Testis (tissue), 3 donors: ENCODE measurements around the gene HSCB. TPM values are rescaled to one million over a fixed set of nuclear protein-coding genes. Genes with fewer than 3 reads are reported as not detected.

Experiments used
- DNase-seq: peaks from one replicate; pipeline ENCODE4 v3.0.0-alpha.2; 2019
- H3K27ac ChIP-seq, 2 donors: fragments of 200-600 bp; sonication (generic); one replicate each; pipeline ENCODE4 v1.5.1; 2019
- H3K27me3 ChIP-seq: fragments of 200-600 bp; sonication (generic); one replicate; pipeline ENCODE4 v1.5.1; 2019
- H3K36me3 ChIP-seq: fragments of 200-600 bp; sonication (generic); one replicate; pipeline ENCODE4 v1.5.1; 2017; ENCODE audit warnings: low read depth; ENCODE audit errors: missing control alignments
- H3K4me1 ChIP-seq: fragments of 200-600 bp; sonication (generic); one replicate; pipeline ENCODE4 v1.5.1; 2019
- H3K4me3 ChIP-seq, 2 donors: fragments of 200-600 bp; sonication (generic); one replicate each; pipeline ENCODE4 v1.5.1; 2017 to 2019
- H3K9me3 ChIP-seq: fragments of 200-600 bp; sonication (generic); one replicate; pipeline ENCODE4 v1.5.1; 2017
- POLR2A ChIP-seq: fragments of 450-650 bp; IDR thresholded peaks from one replicate; pipeline ENCODE4 v1.6.1; 2017; ENCODE audit warnings: antibody characterized with exemption, mild to moderate bottlenecking, moderate library complexity
- whole genome bisulfite sequencing, 2 donors: methylation state at CpG; one replicate each; pipeline ENCODE4 v1.1.5; 2018; 5-methylcytosine and 5-hydroxymethylcytosine counted together
- intact Hi-C: fragments of 100-400 bp; cut with DNase I; formaldehyde crosslinking; loops from one replicate; pipeline ENCODE4 v1.15.1; 2023; ENCODE audit warnings: low total_unique reads
- polyA plus RNA-seq: library from polyadenylated mRNA; stranded (reverse); fragments of 350-450 nt; fragmentation: Illumina TruSeq; extraction: RNeasy Lipid Tissue Mini Kit (QIAGEN cat#74804); gene quantifications from one replicate; pipeline ENCODE4 v1.2.3, GENCODE V29; 2014; ENCODE audit warnings: low read depth, low replicate concordance; ENCODE audit not compliant: insufficient read depth
- total RNA-seq, 2 donors: library from RNA; depleted of rRNA; stranded (reverse); fragments of >200 nt; gene quantifications; one replicate each; pipeline ENCODE4 v1.2.3, GENCODE V29; 2016
- TF ChIP-seq, protein P1 (sequence below), 3 experiments: fragments of 450-650 bp in 2 of 3; fragments of 200-600 bp in 1 of 3; sonication (generic) in 1 of 3; IDR thresholded peaks; one replicate each; pipeline ENCODE4 v1.5.1; 2016 to 2019; ENCODE audit warnings: antibody characterized with exemption in 3 of 3, mild to moderate bottlenecking in 2 of 3, moderate library complexity in 1 of 3

Gene HSCB
- total and polyA plus RNA-seq, 3 donors from 2014 or later, result 10.2 to 19.5 (median 16.4) TPM

DNA sequence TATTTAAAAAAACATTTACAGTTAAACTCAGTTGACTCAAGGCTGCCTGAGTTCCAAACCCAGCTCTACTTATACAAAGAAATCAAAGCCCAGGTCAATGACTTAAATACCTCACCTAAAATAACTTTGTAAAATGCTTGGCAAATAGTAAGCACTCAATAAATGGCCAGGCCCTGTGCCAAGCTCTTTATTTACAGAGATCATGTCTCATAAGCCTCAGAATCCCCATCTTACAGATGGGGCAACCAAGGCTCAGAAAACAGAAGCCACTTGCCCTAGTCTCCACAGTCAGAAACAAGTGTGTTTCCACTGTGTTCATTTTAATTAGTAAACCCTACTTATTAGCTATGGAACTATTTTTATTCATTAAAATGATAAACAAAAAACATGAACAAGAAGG, 31.7 kb upstream of the HSCB start:
- H3K36me3 ChIP-seq, result no peaks in the 10 kb centered on the region
- H3K27ac ChIP-seq, result peak overlapping the region in 1 of 2 donors; percentile 28
- no peaks in the 10 kb centered on the region for H3K9me3 ChIP-seq
- intact Hi-C loops, result no loop called here
- H3K4me3 ChIP-seq, result no peak overlapping the region
- no peaks in the 10 kb centered on the region for H3K4me1 ChIP-seq
- no peaks in the 10 kb centered on the region for H3K27me3 ChIP-seq
- TF ChIP-seq POLR2A, result no peak
- TF ChIP-seq, protein P1, sequence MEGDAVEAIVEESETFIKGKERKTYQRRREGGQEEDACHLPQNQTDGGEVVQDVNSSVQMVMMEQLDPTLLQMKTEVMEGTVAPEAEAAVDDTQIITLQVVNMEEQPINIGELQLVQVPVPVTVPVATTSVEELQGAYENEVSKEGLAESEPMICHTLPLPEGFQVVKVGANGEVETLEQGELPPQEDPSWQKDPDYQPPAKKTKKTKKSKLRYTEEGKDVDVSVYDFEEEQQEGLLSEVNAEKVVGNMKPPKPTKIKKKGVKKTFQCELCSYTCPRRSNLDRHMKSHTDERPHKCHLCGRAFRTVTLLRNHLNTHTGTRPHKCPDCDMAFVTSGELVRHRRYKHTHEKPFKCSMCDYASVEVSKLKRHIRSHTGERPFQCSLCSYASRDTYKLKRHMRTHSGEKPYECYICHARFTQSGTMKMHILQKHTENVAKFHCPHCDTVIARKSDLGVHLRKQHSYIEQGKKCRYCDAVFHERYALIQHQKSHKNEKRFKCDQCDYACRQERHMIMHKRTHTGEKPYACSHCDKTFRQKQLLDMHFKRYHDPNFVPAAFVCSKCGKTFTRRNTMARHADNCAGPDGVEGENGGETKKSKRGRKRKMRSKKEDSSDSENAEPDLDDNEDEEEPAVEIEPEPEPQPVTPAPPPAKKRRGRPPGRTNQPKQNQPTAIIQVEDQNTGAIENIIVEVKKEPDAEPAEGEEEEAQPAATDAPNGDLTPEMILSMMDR (IDR thresholded peaks at IDR 0.05), result no peak
- no peak for DNase-seq

DNA sequence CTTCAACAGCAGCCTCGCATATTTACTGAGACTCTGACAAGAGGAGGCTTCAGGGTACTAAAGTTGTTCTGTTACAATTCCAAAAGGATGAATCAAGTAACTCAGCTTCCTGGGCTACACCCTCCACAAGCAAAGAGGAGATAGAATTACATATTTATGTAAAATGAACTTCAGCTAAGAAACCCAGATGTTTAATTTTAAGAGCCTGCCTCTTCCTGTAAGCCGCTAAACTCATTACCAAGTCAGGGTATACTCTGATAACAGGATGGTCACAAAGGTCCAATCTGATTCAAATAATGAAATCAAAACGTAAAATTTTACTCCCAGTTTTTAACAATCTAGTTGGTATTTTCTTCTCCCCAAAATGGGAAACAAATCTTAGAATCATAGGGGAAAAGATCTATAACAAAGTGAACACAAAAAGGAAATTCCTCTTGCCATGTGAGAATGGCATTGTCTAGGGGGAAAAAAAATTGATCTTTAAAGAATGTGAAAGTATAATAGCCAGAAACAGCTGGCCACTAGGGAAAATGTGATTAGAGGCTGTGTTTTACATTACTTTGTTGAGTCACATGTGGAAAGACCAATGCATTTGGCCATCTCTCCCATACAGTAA, 31.2 kb upstream of the HSCB start:
- Histone ChIP-seq H3K9me3 (no peaks in the 10 kb centered on the region), H3K4me3 (no peak overlapping the region), H3K27me3 (no peaks in the 10 kb centered on the region), H3K36me3 (no peaks in the 10 kb centered on the region), H3K27ac (peak overlapping the region in 1 of 2 donors; percentile 28), H3K4me1 (no peaks in the 10 kb centered on the region)
- no peak for DNase-seq
- WGBS, 2 donors, result 49 to 65% methylated on average over 3 of the region's 3 CpGs
- TF ChIP-seq POLR2A, result no peak
- TF ChIP-seq, protein P1 (IDR thresholded peaks at IDR 0.05), result no peak
- intact Hi-C loops, result no loop called here

DNA sequence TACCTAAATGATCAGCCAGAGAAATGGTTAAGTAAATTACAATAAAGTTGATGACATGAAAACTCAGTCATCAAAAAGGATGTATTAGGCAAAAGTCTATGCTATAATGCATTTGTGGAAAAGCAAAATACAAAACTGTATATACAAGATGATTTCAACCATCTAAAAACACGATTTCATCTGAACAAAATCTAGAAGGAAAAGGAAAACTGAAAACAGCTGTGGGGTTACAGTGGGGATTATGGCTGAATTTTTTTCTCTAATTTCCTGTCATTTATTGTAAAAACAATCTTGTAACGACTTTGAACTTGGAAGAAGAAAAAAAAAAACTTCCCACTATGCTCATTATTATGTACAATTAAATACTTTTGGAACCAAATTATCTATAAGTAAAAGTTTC, 30.5 kb upstream of the HSCB start:
- H3K4me3 ChIP-seq, result no peak overlapping the region
- intact Hi-C loops, result no loop called here
- peak overlapping the region in 1 of 2 donors; percentile 33 for H3K27ac ChIP-seq
- DNase-seq, result no peak
- H3K27me3 ChIP-seq, result no peaks in the 10 kb centered on the region
- TF ChIP-seq POLR2A, result no peak
- TF ChIP-seq, protein P1 (IDR thresholded peaks at IDR 0.05), result no peak
- WGBS, 2 donors, result 51 to 54% methylated on average over 2 of the region's 2 CpGs
- H3K36me3 ChIP-seq, result no peaks in the 10 kb centered on the region
- H3K4me1 ChIP-seq, result no peaks in the 10 kb centered on the region
- no peaks in the 10 kb centered on the region for H3K9me3 ChIP-seq

DNA sequence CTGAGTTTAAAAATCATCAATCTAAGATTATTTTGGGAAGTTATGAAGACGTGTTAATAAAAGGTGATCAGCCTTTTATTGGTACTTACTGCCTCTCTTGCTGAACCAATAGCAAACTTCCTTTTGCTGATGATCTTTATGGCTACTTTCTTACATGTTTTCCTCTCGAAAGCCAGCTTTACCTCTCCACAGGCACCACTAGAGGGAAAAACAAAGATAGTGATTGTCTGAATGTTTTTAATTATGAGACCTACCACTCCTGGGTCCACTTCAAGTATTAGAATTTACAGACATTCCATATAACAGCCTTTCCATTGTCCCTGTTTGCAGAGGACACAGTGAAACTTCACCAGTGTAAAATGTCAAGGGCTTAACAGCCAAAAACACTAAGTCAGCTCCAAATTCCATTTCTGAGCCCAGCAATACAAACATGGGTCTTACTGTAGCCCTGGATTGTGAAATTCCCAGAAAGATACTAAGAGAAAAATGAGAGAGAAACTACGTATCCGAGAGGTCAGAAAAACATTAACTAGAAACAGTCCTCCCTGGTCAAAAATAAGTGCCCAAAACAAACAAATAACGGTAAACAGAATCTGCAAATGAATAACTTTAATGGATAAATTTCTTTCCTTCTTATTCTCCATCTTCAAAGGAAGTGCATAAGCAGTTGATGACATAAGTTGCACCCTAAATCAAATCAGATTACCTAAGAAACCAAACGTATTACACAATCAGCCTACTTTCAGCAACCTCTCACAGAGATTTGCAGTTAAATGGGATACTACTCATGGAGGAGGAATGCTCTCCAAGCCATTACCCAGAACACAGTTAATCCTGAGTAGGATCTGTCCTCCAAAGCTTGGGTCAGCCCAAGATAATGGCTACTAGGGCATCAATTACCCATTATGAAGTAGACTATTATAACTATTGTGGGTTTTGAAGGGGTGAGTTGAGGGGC, 29.7 kb upstream of the HSCB start:
- Histone ChIP-seq H3K4me3 (no peak overlapping the region), H3K4me1 (no peaks in the 10 kb centered on the region), H3K27me3 (no peaks in the 10 kb centered on the region), H3K9me3 (no peaks in the 10 kb centered on the region), H3K27ac (peak overlapping the region; percentile 20 to 33), H3K36me3 (no peaks in the 10 kb centered on the region)
- no peak for TF ChIP-seq POLR2A
- TF ChIP-seq, protein P1 (IDR thresholded peaks at IDR 0.05), result no peak
- intact Hi-C loops, result no loop called here
- DNase-seq, result no peak
- WGBS, 2 donors, result 54 to 59% methylated on average over 6 of the region's 6 CpGs
